HepG2 (cell line): Measurements from ENCODE around the gene PGPEP1.

Experiments used
- CBX1 ChIP-seq: IDR thresholded peaks from one replicate; pipeline ENCODE4 v1.6.1; 2016; ENCODE audit warnings: antibody characterized with exemption, low read depth
- ELF1 ChIP-seq: sonication (generic); formaldehyde crosslinking; IDR thresholded peaks from 2 replicates; pipeline ENCODE4 v1.4.0; 2020; ENCODE audit warnings: missing genetic modification reagents
- GABPB1 ChIP-seq: IDR thresholded peaks from 2 replicates; pipeline ENCODE4 v1.6.1; 2016; ENCODE audit warnings: mild to moderate bottlenecking, missing genetic modification reagents, moderate library complexity, missing compliant biosample characterization
- MEIS1 ChIP-seq: sonication (generic); formaldehyde crosslinking; IDR thresholded peaks from 2 replicates; pipeline ENCODE4 v1.9.0; 2021; ENCODE audit warnings: mild to moderate bottlenecking, missing genetic modification reagents, moderate library complexity, borderline replicate concordance
- ZNF121 ChIP-seq: sonication (generic); formaldehyde crosslinking; IDR thresholded peaks from 2 replicates; pipeline ENCODE4 v1.5.0; 2020; ENCODE audit warnings: mild to moderate bottlenecking, missing genetic modification reagents
- TF ChIP-seq, protein P1 (sequence below): sonication (generic); formaldehyde crosslinking; IDR thresholded peaks from 2 replicates; pipeline ENCODE4 v1.5.0; 2020; ENCODE audit warnings: mild to moderate bottlenecking, missing genetic modification reagents, moderate library complexity

DNA sequence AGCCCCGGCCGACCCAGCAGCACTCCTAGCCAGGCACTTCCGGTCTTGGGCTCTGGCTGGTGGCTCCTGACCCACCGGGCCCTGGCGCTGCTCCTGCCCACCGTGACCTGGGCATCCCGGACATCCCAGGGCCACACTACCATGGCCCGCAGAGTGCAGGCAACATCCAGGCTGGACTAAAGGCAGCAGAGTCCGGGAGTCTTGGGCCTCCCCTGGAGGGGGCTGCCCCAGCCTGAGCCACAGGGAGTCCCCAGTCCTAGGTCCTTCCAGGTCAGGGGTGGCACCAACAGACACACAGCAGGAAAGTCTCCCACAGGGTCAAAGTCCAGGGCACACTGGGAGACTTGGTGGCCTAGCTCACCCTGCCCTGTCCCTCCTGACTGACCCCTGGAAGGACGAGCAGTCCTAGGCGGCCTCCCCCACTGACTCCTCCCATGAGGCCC is 28.3 kb upstream of the PGPEP1 start:
- no peak for TF ChIP-seq CBX1
- TF ChIP-seq, protein P1, sequence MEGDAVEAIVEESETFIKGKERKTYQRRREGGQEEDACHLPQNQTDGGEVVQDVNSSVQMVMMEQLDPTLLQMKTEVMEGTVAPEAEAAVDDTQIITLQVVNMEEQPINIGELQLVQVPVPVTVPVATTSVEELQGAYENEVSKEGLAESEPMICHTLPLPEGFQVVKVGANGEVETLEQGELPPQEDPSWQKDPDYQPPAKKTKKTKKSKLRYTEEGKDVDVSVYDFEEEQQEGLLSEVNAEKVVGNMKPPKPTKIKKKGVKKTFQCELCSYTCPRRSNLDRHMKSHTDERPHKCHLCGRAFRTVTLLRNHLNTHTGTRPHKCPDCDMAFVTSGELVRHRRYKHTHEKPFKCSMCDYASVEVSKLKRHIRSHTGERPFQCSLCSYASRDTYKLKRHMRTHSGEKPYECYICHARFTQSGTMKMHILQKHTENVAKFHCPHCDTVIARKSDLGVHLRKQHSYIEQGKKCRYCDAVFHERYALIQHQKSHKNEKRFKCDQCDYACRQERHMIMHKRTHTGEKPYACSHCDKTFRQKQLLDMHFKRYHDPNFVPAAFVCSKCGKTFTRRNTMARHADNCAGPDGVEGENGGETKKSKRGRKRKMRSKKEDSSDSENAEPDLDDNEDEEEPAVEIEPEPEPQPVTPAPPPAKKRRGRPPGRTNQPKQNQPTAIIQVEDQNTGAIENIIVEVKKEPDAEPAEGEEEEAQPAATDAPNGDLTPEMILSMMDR (CRISPR knock-in tag): no peak
- TF ChIP-seq GABPB1 (CRISPR knock-in tag): no peak
- peak; percentile 64 for TF ChIP-seq ZNF121 (CRISPR knock-in tag)
- no peak for TF ChIP-seq ELF1 (CRISPR knock-in tag)
- no peak for TF ChIP-seq MEIS1 (CRISPR knock-in tag)
